ENCODE results near the gene FICD. TPM values are rescaled to one million over a fixed set of nuclear protein-coding genes. Genes with fewer than 3 reads are reported as not detected.

The FICD gene
- total and polyA plus RNA-seq, 2 donors from 2014 or later, result 5.1 to 8.5 TPM

- H3K9me3 ChIP-seq (ENCODE audit: control insufficient read depth in 2 of 3, insufficient read depth in 1 of 3, low read length in 3 of 3), result no peaks in the 10 kb centered on the region
- H3K27me3 ChIP-seq (ENCODE audit: control insufficient read depth, insufficient read depth, low read length), result no peaks in the 10 kb centered on the region
- peak overlapping the region in 1 of 3 donors; percentile 3 for H3K9ac ChIP-seq (ENCODE audit: low read length in 3 of 3)
- no peak overlapping the region for H3K4me3 ChIP-seq (ENCODE audit: low read length in 3 of 3)
- H3K27ac ChIP-seq (ENCODE audit: low read depth in 2 of 2, low read length in 2 of 2), result no peak overlapping the region
- FAIRE-seq (no peak), DNase-seq (no peak)
- no peak for TF ChIP-seq CTCF (IDR thresholded peaks at IDR 0.05; ENCODE audit: borderline replicate concordance, extremely low read depth, insufficient read depth)
- H3K36me3 ChIP-seq (ENCODE audit: control insufficient read depth in 2 of 3, insufficient read depth in 3 of 3, low read length in 3 of 3), result peaks cover 12 to 44% (median 38%) of the 10 kb centered on the region in 3 donors
- H3K4me1 ChIP-seq (ENCODE audit: control insufficient read depth in 2 of 3, insufficient read depth in 2 of 3, low read depth in 1 of 3, low read length in 3 of 3), result peaks cover 0 to 33% (median 31%) of the 10 kb centered on the region in 3 donors
- intact Hi-C loops (cut with DNase I), result loop anchor here (5.0 kb wide), 1 partner anchor 52 kb away; no protein-coding TSS in a partner anchor
These were observed 50.1 kb downstream of the FICD start for GRCh38 chr12:108565146-108565545.

DNA sequence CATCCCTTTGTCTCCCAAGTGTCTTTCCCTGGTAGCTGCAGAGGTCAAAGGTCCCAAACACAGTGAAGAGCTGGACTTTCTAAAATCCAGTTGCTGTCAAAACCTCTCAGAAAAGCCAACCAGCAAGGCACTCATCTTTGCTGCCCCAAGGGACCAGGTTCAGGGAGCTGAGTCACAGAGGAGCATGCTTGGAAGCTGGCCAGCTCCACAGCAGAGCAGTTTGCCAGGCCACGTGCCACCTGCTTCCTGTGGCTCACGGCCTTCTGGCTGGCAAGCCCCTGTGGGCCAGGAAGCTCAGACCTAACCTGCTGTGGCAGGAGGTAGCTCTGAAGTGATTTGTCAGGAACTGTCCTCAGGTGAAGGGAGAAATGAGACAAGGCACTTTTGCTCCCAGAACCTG, 50.9 kb downstream of the FICD start:
- peaks cover 12 to 44% (median 38%) of the 10 kb centered on the region in 3 donors for H3K36me3 ChIP-seq (ENCODE audit: control insufficient read depth in 2 of 3, insufficient read depth in 3 of 3, low read length in 3 of 3)
- no peaks in the 10 kb centered on the region for H3K27me3 ChIP-seq (ENCODE audit: control insufficient read depth, insufficient read depth, low read length)
- no peak for TF ChIP-seq CTCF (IDR thresholded peaks at IDR 0.05; ENCODE audit: borderline replicate concordance, extremely low read depth, insufficient read depth)
- no peak for FAIRE-seq
- peak in 1 of 5 donors; percentile 95 for DNase-seq
- H3K4me1 ChIP-seq (ENCODE audit: control insufficient read depth in 2 of 3, insufficient read depth in 2 of 3, low read depth in 1 of 3, low read length in 3 of 3), result peaks cover 0 to 30% (median 29%) of the 10 kb centered on the region in 3 donors
- no peaks in the 10 kb centered on the region for H3K9me3 ChIP-seq (ENCODE audit: control insufficient read depth in 2 of 3, insufficient read depth in 1 of 3, low read length in 3 of 3)
- H3K9ac ChIP-seq (ENCODE audit: low read length in 3 of 3), result no peak overlapping the region
- peak overlapping the region; percentile 35 to 68 for H3K27ac ChIP-seq (ENCODE audit: low read depth in 2 of 2, low read length in 2 of 2)
- intact Hi-C loops (cut with DNase I), result loop anchor here (5.0 kb wide), 1 partner anchor 51 kb away; no protein-coding TSS in a partner anchor
- no peak overlapping the region for H3K4me3 ChIP-seq (ENCODE audit: low read length in 3 of 3)

DNA sequence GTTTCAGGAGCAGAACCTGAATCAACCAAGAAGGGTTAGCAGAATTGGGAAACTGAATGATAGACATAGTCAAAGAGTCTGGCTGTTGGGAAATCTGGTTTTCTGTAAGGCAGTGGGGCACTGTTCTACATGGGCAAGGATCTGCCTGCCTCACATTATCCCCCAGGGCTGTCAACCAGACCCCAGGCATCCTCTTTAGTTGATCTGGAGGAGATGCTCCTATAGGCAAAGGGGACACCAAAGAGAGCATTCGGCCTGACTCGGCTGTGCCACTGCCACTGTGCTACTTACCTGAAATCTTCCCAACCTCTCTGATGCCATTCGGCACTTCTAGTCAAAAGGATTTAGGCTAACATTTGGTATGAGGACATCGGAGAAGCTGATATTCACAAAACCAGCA, 51.4 kb downstream of the FICD start:
- H3K9me3 ChIP-seq (ENCODE audit: control insufficient read depth in 2 of 3, insufficient read depth in 1 of 3, low read length in 3 of 3), result no peaks in the 10 kb centered on the region
- H3K9ac ChIP-seq (ENCODE audit: low read length in 3 of 3), result no peak overlapping the region
- no peak overlapping the region for H3K4me3 ChIP-seq (ENCODE audit: low read length in 3 of 3)
- peaks cover 0 to 30% (median 28%) of the 10 kb centered on the region in 3 donors for H3K4me1 ChIP-seq (ENCODE audit: control insufficient read depth in 2 of 3, insufficient read depth in 2 of 3, low read depth in 1 of 3, low read length in 3 of 3)
- no peak for TF ChIP-seq CTCF (IDR thresholded peaks at IDR 0.05; ENCODE audit: borderline replicate concordance, extremely low read depth, insufficient read depth)
- intact Hi-C loops (cut with DNase I), result loop anchor here (5.0 kb wide), 1 partner anchor 51 kb away; no protein-coding TSS in a partner anchor
- peaks cover 12 to 44% (median 38%) of the 10 kb centered on the region in 3 donors for H3K36me3 ChIP-seq (ENCODE audit: control insufficient read depth in 2 of 3, insufficient read depth in 3 of 3, low read length in 3 of 3)
- H3K27me3 ChIP-seq (ENCODE audit: control insufficient read depth, insufficient read depth, low read length), result no peaks in the 10 kb centered on the region
- DNase-seq, result no peak
- peak overlapping the region; percentile 35 to 68 for H3K27ac ChIP-seq (ENCODE audit: low read depth in 2 of 2, low read length in 2 of 2)
- no peak for FAIRE-seq

Data from kidney (tissue), 14 donors.